K562 (cell line): ENCODE measurements around the gene RBSN. TPM values are rescaled to one million over a fixed set of nuclear protein-coding genes. Genes with fewer than 3 reads are reported as not detected.

Experiments
- CHD7 ChIP-seq: fragments of 200-600 bp; sonication (generic); IDR thresholded peaks from one replicate; pipeline ENCODE4 v1.6.1; 2012; ENCODE audit warnings: mild to moderate bottlenecking, low read depth, low read length, inconsistent platforms
- FIP1L1 ChIP-seq: fragments of 200-400 bp; formaldehyde crosslinking; IDR thresholded peaks from 2 replicates; pipeline ENCODE4 v1.6.1; 2018; ENCODE audit warnings: mild to moderate bottlenecking, low read depth, low read length; ENCODE audit not compliant: poor library complexity, severe bottlenecking
- KAT7 ChIP-seq: sonication (generic); formaldehyde crosslinking; IDR thresholded peaks from 2 replicates; pipeline ENCODE4 v1.8.0; 2022; ENCODE audit warnings: missing genetic modification reagents, mild to moderate bottlenecking, borderline replicate concordance
- MYC ChIP-seq, 2 experiments: fragments of 250-450 bp in 1 of 2; sonication (Bioruptor Pico) in 1 of 2; IDR thresholded peaks; 2 replicates each; pipeline versions ENCODE4 v1.5.1 to v1.6.1; 2012 to 2021; ENCODE audit warnings: low read depth in 2 of 2, borderline replicate concordance in 1 of 2, improper control_type of control experiment in 1 of 2, low read length in 1 of 2, mild to moderate bottlenecking in 1 of 2, moderate library complexity in 1 of 2
- NR2F6 ChIP-seq: fragments of 450-650 bp; formaldehyde crosslinking; IDR thresholded peaks from 2 replicates; pipeline ENCODE4 v1.4.0; 2020; ENCODE audit warnings: mild to moderate bottlenecking
- PREB ChIP-seq: sonication (generic); formaldehyde crosslinking; IDR thresholded peaks from 2 replicates; pipeline ENCODE4 v1.8.1; 2023; ENCODE audit warnings: mild to moderate bottlenecking, missing genetic modification reagents
- RCOR1 ChIP-seq, 2 experiments: IDR thresholded peaks; 2 replicates each; pipeline ENCODE4 v1.6.1; 2012; ENCODE audit warnings: low read depth in 2 of 2, low read length in 2 of 2, borderline replicate concordance in 1 of 2, improper control_type of control experiment in 1 of 2
- ZNF280B ChIP-seq: fragments of 250-450 bp; sonication (Bioruptor Pico); IDR thresholded peaks from 2 replicates; pipeline ENCODE4 v1.5.1; 2021; ENCODE audit warnings: mild to moderate bottlenecking
- ZNF354B ChIP-seq: fragments of 250-450 bp; sonication (Bioruptor Pico); IDR thresholded peaks from 2 replicates; pipeline ENCODE4 v1.4.0; 2020
- ZNF655 ChIP-seq: fragments of 250-450 bp; sonication (Bioruptor Pico); IDR thresholded peaks from 2 replicates; pipeline ENCODE4 v1.5.0; 2021
- polyA plus RNA-seq, 8 experiments: library from polyadenylated mRNA; depleted of rRNA in 4 of 8; stranded (reverse) in 5 of 8; unstranded in 3 of 8; fragments of >200 nt; fragmentation: Nextera tagmentation in 2 of 8; fragmentation: Illumina TruSeq in 1 of 8; extraction: Ambion mirVana in 2 of 8; extraction: Trizol in 1 of 8; gene quantifications; 2 replicates each; pipeline versions ENCODE4 v1.2.1 to v1.2.3, GENCODE V29; 2011 to 2014; ENCODE audit warnings: inconsistent platforms in 1 of 8, missing spikeins in 1 of 8
- total RNA-seq, 7 experiments: library from RNA; depleted of rRNA in 6 of 7; stranded (reverse); fragments of >200 nt in 6 of 7; fragmentation: Illumina TruSeq in 2 of 7; extraction: Trizol in 2 of 7; gene quantifications; 2 replicates each; pipeline versions ENCODE4 v1.2.1 to v1.2.3, GENCODE V29; 2011 to 2021; ENCODE audit warnings: low replicate concordance in 1 of 7

RBSN gene
- total and polyA plus RNA-seq, 9 of the 15 experiments (the other 6 are each of a cell fraction or from before 2014, with no cell fraction given): 2.9 to 19.6 (median 15.0) TPM

- peak; percentile 97 for TF ChIP-seq MYC (IDR thresholded peaks at IDR 0.05; ENCODE audit: low read depth, low read length)
- peak; percentile 96 for TF ChIP-seq MYC (CRISPR knock-in tag; IDR thresholded peaks at IDR 0.05; ENCODE audit: borderline replicate concordance, low read depth)
- no peak for TF ChIP-seq ZNF280B
- TF ChIP-seq KAT7: peak; percentile 91
- no peak for TF ChIP-seq ZNF655 (CRISPR knock-in tag)
- TF ChIP-seq CHD7: no peak
- TF ChIP-seq PREB (CRISPR knock-in tag): no peak
- TF ChIP-seq ZNF354B (CRISPR knock-in tag): no peak
- 0 out of 4 replicates have a peak, but pooled peaks of 1 of the 2 experiments have one; percentile 50 for TF ChIP-seq RCOR1 (IDR thresholded peaks at IDR 0.05; ENCODE audit: borderline replicate concordance in 1 of 2, low read depth in 2 of 2, low read length in 2 of 2)
- peak; percentile 91 for TF ChIP-seq FIP1L1
- TF ChIP-seq NR2F6: no peak
Measured at GRCh38 chr3:15064835-15065549, 34.0 kb downstream of the RBSN start, which contains the start of gene MRPS25 (continued).
